GM19463 (cell line): ENCODE results near the gene SIGLEC7.
"Not testable (repeated sequence)": the region's sequence is repeated elsewhere in the genome, so short reads cannot be mapped to it uniquely, and the experiment has no call there.

Experiments
- ATAC-seq: cut with Tn5 transposase; IDR thresholded peaks from one replicate; pipeline ENCODE4 v1.9.1; 2021; ENCODE audit warnings: mild to moderate bottlenecking, moderate library complexity; ENCODE audit not compliant: unreplicated experiment

Gene SIGLEC7

DNA sequence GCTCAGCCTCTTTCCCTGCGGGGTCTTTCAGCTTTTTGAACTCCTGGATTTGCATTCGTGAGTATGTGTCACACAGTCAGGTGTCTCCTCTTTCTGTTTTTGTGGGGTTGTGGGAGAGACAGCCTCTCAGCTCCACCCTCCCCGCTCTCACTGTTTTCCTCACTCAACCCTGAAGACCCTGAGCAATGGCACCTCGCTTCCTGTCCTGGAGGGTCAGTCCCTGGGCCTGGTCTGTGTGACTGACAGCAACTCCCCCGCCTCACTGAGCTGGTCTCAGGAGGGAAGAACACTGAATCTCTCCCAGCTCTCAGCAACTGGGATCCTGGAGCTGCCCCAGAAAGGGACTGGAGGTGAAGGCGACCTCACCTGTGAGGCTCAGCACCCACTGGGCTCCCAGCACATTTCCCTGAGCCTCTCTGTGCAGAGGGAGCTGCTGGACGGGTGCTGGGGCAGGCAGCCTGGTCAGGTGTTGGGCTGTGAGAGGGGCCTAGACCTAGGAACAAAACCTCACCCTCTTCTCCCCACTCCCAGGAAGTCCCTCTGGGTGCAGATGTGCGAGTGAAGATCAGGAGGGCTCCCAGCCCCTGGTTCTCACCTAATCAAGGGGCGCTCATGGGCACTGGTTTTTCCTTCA lies 4.2 kb upstream of the SIGLEC7 start:
- ATAC-seq, result no peak

DNA sequence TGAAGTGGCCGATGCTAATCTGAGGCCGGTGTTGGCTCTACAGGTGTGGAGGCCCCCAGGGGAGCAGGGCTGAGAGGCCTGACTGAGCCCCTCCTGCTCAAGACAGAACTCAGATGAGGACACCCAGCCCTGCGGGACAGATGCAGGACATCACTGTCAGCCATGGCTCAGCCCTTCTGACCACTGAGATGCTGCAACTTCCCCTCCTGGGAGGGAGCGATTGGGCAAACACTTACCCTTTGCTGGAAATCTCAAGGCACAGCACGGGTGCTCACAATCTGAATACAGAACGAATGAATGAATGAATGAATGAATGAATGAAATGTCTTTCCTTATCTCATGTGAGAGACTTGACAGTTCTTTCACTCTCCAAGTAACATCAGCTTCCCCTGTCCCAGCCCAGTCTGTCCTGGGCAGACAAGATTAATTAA lies 3.5 kb upstream of the SIGLEC7 start:
- ATAC-seq, result no peak

DNA sequence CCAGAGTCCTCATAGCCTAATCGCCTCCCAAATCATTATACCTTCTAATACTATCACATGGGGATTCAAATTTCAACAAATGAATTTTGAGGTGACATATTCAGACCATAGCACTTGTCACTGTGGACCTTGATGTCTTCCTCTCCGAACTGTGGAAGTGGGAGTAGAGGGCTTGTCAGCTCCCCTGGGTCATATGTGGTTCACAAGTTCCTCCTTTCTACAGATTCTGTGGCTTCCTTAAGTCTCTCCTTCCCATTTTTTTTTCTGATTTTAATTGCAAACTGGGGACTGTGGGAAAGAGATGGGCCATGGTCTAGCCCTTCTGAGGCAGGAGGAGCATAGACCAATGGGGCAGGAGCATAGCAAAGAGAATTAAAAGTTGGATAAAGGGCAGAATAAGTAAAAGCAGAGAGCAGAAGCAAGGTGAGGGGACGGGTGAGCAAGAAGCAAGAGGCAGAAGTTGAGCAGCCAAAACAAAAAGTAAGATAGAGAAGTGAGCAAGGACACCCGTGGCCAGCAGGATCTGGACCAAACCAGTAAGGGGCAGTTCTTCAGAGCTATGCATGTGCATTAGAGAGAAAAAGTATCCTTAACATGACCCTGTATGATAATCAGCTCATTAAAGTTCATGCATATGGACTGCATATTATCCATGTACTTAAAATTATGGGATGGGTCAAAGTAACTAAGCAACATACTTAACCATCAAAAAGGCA lies 2.6 kb upstream of the SIGLEC7 start:
- no peak for ATAC-seq

DNA sequence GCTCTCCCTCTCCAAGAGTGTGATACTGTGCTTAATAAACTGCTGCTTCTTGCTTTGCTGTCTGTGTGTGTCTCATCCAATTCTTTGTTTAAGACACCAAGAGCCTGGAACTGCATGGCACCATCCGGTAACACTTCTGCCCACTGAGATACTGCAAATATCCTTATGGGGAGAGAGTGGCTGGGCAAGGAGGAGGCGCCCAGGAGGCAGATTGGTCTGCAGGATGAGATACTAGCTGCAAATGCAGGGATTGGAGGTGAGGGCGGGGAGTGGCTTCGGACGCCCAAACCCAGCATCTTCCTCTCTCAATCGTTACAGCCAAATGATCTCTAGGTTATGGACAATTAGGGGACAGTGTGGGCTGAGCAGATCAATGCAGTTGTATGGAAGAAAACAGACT lies 1.7 kb upstream of the SIGLEC7 start:
- ATAC-seq, result no peak

DNA sequence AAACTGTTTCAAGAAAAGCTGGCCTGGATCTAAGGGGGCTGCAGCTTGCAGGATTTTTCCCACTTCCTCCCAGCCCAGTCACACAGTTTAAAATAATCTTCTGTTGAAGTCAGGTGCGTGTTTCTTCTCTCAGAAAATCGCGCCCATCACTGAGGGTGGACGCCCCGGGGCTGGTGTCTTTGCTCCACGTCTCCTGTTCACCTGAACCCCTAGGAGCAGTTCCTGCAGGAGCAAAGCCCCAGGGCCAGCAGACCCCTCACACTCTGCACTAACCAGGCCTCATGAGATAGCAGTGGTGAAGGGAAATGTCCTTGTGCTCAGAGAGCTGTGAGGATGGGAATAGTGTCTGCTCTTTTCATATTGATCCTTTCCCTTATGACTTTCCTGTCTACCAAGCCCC lies 920 bp upstream of the SIGLEC7 start:
- ATAC-seq, result no peak

DNA sequence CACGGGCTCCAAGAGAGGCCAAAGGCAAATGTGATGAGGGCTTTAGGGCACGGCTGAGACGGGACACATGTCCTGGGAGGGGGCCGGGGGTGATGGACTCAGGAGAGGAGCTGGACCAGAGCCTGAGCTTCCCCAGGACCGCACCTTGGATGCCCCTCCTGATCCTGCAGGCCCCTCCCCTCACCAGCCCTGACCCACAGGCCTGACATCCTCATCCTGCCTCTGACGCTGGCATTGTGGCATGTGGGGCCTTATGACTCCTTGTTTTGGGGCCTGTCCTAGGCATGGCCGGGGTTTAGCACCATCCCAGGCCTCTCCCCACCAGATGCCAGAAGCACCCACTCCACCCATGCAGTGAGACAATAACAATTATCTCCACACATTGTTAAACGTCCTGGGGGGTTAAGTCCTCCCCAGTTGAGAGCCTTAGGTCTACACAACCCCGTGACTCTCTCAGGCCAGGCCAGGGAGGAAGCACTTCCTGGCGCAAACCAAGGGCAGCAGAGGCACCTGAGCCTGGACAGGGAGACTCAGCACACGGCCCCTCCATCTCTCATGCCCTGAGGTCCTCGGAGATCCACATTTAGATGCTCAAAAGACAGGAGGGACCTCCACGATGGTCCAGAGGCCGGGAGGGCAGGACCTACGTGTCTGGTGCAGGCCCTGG lies 841 bp downstream of the SIGLEC7 start:
- ATAC-seq, result not testable (repeated sequence)

DNA sequence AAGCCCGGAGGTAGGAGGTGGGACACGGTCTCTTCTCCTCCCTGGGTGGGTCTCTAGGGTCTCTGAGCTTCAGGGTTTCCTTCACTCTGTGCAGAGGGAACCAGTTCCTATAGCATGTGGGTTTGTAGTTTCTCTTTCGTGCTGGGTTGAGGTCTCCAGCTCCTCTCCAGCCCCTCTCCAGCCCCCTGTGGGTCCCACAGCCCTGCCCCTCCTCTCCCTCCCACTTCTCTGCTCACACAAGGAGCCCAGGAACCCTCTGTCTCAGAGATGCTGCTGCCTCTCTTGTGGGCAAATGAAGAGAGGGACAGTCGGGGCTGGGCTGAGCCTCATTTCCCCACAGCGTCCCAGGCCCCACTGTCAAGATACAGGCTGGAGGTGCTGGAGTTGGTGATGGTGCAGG lies 1.4 kb downstream of the SIGLEC7 start:
- no peak for ATAC-seq

DNA sequence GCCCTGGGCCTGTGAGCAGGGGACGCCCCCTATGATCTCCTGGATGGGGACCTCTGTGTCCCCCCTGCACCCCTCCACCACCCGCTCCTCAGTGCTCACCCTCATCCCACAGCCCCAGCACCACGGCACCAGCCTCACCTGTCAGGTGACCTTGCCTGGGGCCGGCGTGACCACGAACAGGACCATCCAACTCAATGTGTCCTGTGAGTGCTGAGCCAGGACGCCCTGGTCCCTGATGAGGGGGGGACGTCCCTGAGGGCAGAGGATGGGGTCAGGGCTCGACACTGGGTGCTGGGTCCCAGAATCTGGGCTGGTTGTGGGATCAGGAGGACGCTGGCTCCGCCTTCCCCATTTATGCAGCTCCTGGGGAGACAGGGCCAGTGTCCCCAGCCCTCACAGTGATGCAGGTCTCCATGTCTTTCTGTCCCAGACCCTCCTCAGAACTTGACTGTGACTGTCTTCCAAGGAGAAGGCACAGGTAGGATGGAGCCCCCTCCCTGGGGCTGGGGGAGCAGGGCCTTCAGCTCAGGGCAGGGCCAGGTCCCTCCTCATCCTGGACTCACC lies 2.5 kb downstream of the SIGLEC7 start:
- no peak for ATAC-seq

DNA sequence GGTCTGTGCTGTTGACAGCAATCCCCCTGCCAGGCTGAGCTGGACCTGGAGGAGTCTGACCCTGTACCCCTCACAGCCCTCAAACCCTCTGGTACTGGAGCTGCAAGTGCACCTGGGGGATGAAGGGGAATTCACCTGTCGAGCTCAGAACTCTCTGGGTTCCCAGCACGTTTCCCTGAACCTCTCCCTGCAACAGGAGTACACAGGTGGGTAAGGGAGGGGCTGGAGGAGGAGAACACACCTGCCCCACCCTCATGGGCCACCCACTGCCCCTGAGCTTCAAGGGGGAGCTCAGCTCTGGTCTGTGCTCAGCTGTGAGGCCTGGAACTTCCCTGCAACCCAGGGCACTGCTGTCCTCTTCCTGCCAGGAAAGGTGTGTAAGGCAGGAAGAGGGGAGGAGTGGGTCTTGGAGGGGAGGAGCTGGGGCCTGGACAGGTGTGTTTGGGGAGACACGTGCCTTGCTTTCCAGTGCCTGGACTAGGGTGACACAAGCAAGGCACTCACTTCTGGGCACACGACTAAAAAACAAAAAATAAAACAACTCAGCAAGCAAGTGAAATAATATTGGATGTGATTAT lies 3.9 kb downstream of the SIGLEC7 start:
- ATAC-seq, result no peak

DNA sequence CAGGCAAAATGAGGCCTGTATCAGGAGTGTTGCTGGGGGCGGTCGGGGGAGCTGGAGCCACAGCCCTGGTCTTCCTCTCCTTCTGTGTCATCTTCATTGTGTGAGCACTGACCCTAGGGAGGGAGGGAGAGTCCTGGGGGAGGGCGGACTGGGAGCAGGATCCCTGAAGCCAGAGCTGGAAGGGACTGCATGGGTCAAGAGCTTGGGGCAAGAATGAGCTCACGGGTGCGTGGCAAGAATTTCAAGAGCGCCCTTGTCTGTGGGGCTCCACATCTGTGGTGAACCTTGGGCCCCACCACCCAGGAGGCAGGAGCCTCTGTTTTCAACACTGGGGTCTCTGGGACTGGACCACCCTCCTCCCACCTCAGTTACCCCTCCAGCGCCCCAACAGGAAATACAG lies 4.7 kb downstream of the SIGLEC7 start:
- ATAC-seq, result no peak

DNA sequence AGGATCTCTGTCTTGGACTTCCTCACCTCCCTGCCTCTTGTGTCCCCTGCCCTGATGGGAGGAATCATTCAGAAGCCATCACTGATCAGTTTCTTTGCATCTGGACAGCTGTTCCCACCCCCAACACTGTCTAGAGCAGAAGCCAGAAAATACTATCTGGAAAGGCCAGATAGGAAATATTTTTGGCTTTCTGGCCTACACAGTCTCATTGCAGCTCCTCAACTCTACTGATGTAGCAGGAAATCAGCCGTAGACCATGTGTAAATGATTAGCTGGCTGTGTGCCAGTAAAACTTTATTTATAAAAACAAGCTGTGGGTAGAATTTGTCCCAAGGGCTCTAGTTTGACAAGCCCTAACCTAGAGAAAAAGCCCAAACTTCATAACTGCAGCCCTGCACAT lies 5.6 kb downstream of the SIGLEC7 start:
- no peak for ATAC-seq

DNA sequence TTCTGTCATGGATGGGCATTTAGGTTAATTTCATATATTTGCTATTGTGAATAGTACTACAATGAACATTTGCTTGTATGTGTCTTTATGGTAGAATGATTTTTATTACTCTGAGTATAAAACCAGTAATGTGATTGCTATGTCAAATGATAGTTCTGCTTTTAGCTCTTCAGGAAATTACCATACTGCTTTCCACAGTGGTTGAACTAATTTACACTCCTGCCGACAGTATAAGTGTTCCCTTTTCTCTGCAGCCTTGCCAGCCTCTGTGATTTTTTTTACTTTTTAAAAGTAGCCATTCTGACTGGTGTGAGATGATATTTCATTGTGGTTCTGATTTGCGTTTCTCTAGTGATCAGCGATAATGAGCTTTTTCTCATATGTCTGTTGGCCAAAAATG lies 6.5 kb downstream of the SIGLEC7 start:
- no peak for ATAC-seq

DNA sequence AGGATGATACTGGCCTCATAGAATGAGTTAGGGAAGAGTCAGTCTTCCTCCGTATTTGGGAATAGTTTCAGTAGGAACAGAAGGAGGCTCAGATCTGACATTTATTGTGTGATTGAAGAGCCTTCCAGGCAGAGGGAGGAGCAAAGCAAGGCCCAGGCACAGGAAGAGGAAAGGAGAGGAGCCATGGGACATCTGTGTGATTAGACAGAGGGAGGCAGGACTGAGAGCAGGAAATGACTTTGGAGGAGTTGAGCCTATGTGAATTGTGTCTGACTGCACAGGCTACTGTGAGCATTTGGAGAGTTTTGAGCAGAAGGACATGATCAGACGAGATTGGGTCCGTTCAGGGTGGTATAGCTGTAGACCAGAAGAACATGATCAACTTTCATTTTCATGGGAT lies 8.5 kb downstream of the SIGLEC7 start:
- no peak for ATAC-seq

DNA sequence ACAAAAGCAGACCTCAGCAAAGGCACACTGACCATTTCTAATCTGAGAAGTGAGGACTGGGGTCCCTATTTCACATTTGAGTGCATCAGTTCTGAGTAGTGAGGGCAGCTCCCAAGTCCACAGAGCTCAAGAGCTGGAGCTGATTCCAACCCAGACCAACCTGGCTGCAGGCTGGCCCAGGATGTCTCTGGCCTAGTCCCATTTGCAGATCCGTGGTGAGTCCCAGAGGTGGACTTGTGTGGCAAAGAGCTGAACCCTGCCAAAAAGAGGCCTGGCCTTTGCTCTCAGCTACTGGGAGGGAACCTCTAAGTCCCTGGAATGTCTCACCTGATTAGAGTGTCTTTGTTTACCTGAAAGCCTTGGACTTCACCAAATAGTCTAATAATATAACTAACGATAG lies 14.6 kb downstream of the SIGLEC7 start:
- ATAC-seq, result no peak

DNA sequence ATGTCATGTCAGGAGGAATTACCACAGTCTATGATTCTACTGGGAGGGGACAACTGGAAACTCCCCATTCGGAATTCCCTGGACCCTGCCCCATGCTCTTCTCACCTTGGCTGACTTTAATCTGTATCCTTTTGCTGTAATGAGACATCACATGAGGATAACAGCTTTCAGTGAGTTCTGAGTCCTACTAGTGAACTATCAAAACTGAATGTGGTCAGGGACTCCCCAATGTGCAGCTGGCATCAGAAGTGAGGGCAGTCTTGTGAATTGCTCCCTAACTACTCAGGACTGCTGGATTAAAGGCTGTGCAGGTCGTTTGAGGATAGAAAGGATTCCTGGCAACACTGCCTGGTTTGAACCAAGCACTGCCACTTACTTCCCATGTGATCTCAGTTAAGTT lies 15.2 kb downstream of the SIGLEC7 start:
- ATAC-seq, result no peak

DNA sequence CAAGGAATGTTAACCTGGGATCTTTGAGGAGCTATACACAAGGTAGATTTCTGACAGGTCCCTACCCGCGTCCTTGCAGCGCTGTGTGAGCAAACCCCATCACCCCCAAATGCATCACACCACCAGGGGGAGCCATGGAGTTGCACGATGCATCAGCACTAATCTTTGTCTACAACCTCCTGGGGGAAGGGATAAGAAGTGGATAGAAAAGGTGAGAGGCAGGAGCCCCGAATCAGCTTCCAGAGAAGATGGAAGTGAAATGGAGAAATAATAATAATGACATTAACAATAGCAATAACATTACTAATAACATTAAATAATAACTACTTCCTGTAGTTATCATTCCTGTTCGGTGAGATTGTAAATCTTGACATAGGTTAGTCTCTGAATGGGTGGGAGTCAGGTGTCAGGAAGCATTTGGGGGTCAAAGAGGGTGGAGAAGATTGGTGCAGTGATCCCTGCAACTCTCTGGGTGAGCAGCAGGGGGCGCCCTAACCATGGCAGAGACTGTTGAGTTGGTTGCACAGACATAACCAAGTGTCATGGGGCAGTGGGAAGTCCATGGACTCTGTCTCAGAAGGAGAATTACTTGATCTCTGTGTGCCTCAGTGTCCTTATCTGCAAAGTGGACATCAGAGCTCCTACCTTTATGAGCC lies 16.5 kb downstream of the SIGLEC7 start:
- ATAC-seq, result no peak

DNA sequence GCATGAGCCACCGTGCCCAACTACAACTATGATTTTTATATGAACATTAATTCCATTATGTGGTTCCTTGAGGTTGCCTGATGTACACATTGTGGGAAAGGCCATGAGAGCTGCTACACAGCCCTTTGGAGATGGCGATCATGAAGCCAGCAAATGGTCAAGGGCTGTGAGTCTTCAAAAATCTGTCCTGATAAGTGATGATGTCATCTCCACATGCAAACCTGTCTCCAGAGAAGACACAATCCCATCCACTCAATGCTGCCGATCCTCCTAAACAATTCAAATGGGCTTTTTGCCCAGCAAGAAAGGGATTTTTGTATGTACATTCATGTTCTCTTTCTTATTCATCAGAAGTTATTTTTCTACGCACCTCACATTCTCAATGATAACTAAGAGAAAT lies 17.6 kb downstream of the SIGLEC7 start:
- ATAC-seq, result no peak

DNA sequence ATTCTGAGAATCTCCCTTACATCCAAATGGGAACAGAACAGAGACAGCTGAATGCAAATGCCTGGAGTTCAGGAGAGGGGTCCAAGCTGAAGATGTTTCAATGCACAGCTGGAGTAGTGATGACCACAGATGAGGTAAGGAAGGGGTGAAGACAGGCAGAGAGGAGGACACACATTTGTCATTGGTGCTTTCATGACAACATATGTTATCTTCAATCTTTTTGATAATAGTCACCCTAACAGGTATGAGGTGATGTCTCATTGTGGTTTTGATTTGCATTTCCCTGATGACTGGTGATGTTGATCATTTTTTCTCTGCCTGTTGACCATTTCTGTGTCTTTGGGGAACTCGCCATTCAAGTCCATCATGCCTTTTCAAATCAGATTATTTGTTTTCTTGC lies 19.2 kb downstream of the SIGLEC7 start:
- no peak for ATAC-seq

DNA sequence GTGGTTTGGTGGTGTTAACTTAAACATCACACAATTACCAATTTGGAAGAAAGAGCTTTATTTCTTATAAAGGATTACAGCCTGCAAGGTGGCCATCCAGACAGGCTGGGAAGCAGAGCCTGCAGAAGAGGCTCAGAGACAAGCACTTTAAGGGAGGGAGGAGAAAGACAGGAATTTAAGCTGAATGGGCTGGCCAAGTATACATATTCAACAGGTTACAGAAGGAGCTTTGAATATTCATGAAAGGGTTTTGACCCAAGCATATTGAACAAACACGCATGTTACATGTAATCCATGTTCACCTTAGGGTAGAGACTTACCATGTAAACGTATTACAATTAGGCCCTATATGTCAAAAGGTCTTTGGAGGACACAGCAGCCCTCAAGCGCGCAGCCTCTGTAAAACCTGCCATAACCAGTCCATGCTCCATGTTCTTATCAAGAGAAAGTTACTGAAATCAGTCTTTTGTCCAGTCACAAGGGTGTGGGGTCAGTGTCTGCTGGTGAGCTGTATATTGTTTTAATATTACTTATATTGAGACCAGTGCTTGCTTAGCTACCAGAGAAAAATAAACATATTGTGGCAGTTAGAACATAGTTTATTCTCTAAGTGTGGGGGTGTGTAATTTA lies 19.9 kb downstream of the SIGLEC7 start:
- no peak for ATAC-seq

DNA sequence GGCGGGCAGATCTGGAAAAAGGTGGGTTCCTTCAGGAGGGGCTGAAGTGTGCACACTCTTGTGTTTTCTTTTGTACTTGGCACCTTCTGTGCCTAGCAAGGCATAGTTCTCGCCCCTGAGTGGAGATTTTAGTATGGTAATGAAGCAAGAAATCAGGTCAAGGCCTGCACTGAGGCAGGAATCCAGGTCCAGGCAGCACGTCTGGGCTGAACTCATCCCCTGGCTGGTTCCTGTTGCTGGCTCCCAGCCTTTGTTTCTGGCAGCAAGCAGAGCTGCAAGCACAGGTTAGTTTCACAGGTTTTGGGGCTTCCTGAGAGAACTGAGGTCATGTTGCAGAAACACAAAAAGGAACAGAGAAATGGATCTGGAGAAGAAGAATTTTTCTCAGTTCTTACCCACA lies 21.2 kb downstream of the SIGLEC7 start:
- no peak for ATAC-seq

DNA sequence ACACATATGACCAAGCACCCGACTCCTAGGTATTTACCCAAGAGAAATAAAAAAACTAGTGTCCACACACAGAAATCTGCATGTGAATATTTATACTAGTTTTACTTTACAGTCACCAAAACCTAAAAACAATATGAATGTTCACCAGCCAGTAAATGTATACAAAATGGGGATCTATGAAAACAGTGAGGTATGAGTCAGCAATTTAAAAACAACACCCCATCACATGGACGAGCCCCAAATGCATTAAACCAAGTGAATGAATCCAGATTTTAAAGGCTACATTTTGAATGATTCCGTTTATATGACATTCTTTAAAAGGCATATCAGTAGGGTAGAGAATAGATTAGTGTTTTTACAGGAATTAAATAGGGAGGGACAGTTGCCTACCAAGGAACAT lies 22.1 kb downstream of the SIGLEC7 start:
- ATAC-seq, result no peak
